Stimulated activated CD4-positive, alpha-beta T cell treated with anti-CD3 and anti-CD28 coated beads, Interleukin-1b, Interleukin-23, amount 100 ng/mL, for 4 hours (primary cell): Measurements from ENCODE around the gene ZNF414.
"Not testable (repeated sequence)": the region's sequence is repeated elsewhere in the genome, so short reads cannot be mapped to it uniquely, and the experiment has no call there.

ENCODE experiments used
- DNase-seq, 2 donors: peaks; one replicate each; pipeline ENCODE4 v3.0.0-alpha.2; 2020; ENCODE audit warnings: low read depth in 2 of 2

ZNF414 gene

GRCh38 chr19:8517551-8518442 lies 3.8 kb upstream of the ZNF414 start:
- peak in 1 of 2 donors; percentile 18 for DNase-seq

- peak in 1 of 2 donors; percentile 26 for DNase-seq
These were observed 1.4 kb upstream of the ZNF414 start for GRCh38 chr19:8515317-8515716.

- not testable (repeated sequence) for DNase-seq
These were observed 590 bp upstream of the ZNF414 start for GRCh38 chr19:8514505-8515009.

DNA sequence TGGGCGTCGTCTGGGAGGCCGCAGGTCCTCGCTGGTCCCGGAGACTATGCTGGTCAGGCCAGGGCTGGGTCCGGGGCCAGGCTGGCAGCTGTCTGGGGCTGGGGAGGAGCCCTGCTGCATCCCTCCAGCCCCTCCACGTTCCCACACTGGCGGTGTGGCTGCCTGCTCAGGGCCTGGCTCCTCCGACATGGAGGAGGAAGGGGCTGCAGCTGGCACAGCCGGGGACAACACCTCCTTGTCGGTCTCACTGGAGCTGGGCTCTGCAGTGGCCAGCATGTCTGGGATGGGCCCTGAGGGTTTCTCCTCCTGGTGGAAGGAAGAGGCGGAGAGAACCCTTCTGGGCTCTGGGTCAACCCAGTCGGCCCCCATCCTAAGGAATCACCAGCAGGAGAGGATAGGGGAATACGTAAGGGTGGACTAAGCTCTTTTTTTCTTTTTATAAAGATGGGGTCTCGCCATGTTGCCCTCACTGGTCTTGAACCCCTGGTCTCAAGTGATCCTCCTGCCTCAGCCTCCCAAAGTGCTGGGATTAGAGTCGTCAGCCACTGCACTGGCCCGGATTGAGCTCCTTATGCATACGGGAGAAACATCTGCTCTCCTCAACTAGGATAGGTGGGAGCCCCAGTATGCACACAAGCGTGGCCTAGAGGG lies 806 bp downstream of the ZNF414 start:
- no peak for DNase-seq

- DNase-seq = no peak
These were observed 1.6 kb downstream of the ZNF414 start for GRCh38 chr19:8512115-8512967.

DNA sequence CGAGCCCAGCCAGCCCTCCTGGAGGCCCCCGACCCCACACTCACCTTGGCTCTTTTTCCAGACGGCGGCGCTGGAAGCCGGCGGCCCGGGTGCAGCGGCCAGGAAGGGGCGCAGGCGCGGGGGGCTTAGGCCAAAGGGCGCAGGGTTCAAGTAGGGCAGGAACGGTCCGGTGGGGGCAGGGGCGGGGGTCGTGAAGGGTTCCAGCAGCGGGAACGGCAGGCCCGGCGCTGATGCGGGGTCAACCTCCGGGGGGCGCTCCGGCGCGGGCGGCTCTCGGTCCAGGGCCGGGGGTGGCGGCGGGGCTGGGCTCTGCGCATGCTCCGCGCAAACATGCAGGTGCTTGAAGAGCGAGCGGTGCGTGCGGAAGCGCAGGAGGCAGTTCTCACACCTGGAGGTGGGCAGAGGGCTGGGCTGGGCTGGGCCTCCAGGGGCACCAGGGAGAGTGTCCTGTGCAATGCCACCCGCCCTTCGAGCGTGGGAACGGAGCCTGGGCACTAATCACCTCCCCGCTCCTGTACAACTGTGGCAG lies 2.3 kb downstream of the ZNF414 start:
- no peak for DNase-seq

DNA sequence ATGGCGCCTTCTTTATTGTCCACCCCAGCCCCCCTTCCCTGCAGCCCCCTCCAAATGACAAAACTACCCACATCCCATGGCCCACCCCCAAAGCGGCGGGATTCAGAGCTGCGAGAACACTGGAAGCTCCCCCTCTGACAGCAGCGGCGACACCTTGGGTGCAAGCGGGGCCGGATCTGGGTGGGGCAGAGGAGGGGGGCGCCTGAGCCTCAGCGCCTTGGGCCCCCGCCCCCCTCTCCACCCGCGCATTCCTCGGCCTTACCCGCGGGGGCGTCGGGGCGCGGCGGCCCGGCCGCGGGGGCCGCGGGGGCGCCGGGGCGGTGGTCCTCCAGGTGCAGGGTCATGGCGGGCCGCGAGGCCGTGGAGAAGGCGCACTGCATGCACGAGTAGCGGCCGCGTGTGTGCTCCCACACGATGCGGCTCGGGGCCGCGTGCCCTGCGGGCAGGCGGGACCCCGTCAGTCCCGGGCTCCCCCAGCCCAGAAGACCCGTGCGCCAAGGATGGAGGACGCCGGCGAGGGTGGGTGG lies 3.3 kb downstream of the ZNF414 start:
- no peak for DNase-seq

- DNase-seq = no peak
These were observed 7.5 kb downstream of the ZNF414 start for GRCh38 chr19:8506402-8506957.

- DNase-seq = peak; percentile 56 to 77
These were observed 8.1 kb downstream of the ZNF414 start for GRCh38 chr19:8505680-8506401.

GRCh38 chr19:8504919-8505318 lies 9.0 kb downstream of the ZNF414 start:
- no peak for DNase-seq

DNA sequence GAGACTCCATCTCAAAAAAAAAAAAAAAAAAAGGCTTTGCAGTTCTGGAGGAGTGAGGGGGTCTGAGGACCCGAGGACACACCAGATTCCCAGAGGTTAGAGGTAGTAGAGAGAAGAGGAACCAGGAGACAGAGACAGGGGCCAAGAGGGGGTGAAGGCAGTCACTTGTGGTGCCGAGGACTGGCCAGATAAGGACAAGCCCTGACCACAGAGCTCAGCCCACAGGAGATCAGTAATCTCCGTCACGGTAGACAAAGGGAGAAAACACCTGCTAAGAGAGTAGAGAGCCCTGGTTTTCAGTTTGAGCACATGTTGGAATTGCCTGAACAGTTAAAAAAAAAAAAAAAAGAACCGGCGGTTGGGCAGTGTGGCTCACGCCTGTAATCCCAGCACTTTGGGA lies 9.8 kb downstream of the ZNF414 start:
- no peak for DNase-seq

DNA sequence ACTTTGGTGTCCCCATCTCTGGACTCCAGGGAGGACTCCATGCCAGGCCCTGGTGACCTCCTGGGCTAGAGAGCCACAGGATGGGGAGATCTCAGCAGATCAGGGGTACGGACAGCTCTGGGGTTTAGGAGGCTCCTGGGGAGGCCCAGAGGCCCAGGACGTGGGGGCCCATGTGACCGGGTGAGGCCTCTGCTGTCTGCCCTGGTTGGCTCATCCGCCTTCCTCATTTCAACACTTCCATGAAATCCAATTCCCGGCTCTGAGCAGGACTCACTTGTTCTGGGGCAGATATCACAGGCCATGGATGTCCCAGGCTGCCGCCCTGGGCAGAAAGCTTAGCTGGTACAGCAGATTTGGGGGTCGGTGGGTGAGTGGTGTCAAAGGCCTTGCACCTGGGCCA lies 10.5 kb downstream of the ZNF414 start:
- DNase-seq = no peak

GRCh38 chr19:8501981-8502380 lies 12.0 kb downstream of the ZNF414 start:
- DNase-seq = no peak

DNA sequence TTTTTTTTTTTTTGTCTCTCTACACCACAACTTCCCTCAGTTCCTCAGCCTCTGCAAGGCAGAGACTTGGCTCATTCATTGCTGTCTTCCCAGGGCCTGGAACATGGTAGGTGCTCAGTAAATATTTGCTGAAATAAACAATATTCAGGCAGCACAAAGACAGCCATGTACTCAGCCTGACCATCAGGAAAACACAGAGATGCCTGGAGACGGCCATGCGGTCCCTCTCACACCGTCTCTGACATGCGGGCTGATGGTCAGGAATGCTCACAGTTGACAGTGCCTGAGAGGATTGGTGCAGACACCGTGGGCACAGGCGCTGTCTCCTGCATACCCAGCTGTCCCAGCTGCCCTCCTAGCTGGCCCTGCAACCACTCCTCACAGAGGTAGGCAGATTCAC lies 12.5 kb downstream of the ZNF414 start:
- DNase-seq = no peak

DNA sequence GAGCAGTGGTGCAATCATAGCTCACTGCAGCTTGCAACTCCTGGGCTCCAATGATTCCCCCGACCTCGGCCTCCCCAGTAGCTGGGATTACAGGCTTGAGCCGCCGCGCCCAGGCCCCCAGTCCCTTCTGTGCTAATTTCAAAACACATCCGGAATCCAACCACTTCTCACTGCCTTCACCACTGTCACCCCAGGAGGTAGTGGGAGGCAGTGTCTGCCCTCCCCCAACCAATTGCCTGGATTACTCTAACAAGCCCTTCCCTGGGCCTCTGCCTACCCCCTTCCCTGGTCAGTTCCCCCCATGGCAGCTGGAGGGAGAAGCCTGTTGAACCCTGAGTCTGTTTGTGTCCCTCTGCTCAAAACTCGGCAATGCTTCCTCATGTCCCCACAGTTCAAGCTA lies 13.8 kb downstream of the ZNF414 start:
- DNase-seq = no peak

- no peak for DNase-seq
These were observed 14.7 kb downstream of the ZNF414 start for GRCh38 chr19:8499048-8499833.

DNA sequence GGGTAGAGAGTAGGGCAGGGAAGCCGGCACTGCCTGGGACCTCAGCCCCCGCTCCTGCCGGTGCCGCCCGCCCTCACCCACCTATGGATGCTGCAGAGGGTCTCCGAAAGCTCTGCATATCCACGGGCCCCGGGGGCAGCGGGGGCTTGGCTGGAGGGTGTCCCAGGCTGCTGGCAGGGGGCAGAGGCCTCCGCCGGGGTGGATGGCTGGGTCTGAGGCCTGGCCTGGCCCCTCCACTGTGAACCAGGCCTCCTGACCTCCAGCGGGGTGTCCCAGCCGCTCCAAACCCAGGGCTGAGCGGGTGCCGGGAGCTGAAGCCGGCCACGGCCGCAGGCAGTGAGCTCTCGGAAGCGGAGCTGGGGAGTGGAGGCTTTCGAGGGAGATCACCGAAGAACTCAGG lies 15.7 kb downstream of the ZNF414 start:
- DNase-seq = no peak

DNA sequence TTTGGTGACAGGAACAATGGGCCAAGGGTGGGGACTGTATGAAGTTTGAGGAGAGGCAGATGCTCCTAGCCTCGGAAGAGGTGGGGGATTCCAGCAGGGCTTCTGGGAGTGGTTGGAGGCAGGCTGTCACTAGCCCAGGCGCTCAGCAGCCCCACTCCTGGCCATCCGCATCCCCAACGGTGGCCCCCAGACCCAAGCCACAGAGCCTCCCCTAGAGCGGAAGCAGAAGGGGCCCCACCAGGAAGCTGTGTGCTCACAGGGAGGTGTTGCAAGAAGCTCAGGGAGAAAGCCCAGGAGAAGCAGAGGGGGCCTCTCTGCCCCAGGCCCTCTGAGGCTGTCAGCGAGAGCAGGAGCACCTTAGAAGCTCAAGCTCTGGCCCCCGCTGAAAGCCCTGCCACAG lies 19.8 kb downstream of the ZNF414 start:
- no peak for DNase-seq

DNA sequence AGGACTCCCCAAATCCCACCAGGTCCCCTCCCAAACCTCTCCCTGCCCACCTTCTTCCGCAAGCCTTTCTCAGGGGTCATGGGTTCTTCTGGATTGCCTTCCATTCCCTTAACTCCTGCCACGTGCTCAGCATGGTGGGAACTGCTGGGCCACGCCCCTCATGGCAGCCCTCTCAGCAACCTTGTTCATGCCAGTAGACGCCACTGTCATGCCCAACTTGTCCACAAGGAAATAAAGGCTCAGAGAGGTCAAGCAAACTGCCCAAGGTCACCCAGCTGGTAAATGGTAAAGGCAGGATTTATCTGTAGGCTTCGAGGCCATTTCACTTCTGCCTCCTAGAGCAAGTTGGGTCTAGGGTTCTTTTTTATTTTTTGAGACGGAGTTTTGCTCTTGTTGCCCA lies 22.4 kb downstream of the ZNF414 start:
- DNase-seq = no peak

DNA sequence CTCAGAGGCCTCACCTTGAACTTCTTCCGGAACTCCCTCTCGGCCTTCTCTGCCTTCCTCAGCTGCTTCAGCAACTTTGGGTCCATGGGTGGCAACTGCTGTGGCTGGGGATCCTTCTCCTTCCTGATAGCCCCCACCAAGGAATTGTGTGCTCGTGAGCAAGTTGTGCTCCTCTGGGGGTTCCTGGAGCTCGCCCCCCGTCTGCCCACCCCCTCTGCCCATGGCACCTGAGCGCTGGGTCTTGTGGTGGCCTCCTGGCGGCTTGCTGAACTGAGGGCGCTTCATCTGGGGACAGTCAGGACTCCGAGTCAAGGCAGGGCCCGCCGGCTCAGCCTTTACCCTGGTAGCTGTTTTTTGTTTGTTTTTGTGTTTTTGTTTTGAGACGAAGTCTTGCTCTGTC lies 23.1 kb downstream of the ZNF414 start:
- DNase-seq = no peak
